Measurements from ENCODE around the gene TEX264.

The TEX264 gene

GRCh38 chr3:51671734-51672475 lies 853 bp downstream of the TEX264 start (continued):
- TF ChIP-seq CREB5 (CRISPR knock-in tag; IDR thresholded peaks at IDR 0.05; ENCODE audit: low read depth) (no peak), ARNTL (CRISPR knock-in tag; IDR thresholded peaks at IDR 0.05; ENCODE audit: borderline replicate concordance, low read depth) (no peak), PPARA (CRISPR knock-in tag; IDR thresholded peaks at IDR 0.05; ENCODE audit: borderline replicate concordance) (no peak), PATZ1 (CRISPR knock-in tag; IDR thresholded peaks at IDR 0.05; ENCODE audit: borderline replicate concordance) (no peak), OSR1 (CRISPR knock-in tag; IDR thresholded peaks at IDR 0.05) (no peak), ZFP3 (CRISPR knock-in tag; IDR thresholded peaks at IDR 0.05) (no peak), ZFP30 (CRISPR knock-in tag; IDR thresholded peaks at IDR 0.05) (no peak), CSDC2 (CRISPR knock-in tag; IDR thresholded peaks at IDR 0.05) (no peak)

GRCh38 chr3:51673181-51673801 lies 2.2 kb downstream of the TEX264 start:
- no peak for ATAC-seq
- no peak for TF ChIP-seq CSDC2 (CRISPR knock-in tag; IDR thresholded peaks at IDR 0.05)
- TF ChIP-seq OSR1 (CRISPR knock-in tag; IDR thresholded peaks at IDR 0.05), result no peak
- TF ChIP-seq TOX (CRISPR knock-in tag; IDR thresholded peaks at IDR 0.05; ENCODE audit: borderline replicate concordance), result no peak
- TF ChIP-seq PPARA (CRISPR knock-in tag; IDR thresholded peaks at IDR 0.05; ENCODE audit: borderline replicate concordance), result no peak
- TF ChIP-seq GLIS3 (CRISPR knock-in tag; IDR thresholded peaks at IDR 0.05), result no peak

GRCh38 chr3:51673802-51674654 lies 3.0 kb downstream of the TEX264 start:
- ATAC-seq, result no peak
- TF ChIP-seq ARNTL (CRISPR knock-in tag; IDR thresholded peaks at IDR 0.05; ENCODE audit: borderline replicate concordance, low read depth), result no peak
- no peak for TF ChIP-seq RARB (CRISPR knock-in tag; IDR thresholded peaks at IDR 0.05)
- TF ChIP-seq ZFP30 (CRISPR knock-in tag; IDR thresholded peaks at IDR 0.05), result no peak
- peak; percentile 91 for TF ChIP-seq ZNF70 (CRISPR knock-in tag; IDR thresholded peaks at IDR 0.05)
- no peak for TF ChIP-seq CSRNP3 (CRISPR knock-in tag; IDR thresholded peaks at IDR 0.05)

DNA sequence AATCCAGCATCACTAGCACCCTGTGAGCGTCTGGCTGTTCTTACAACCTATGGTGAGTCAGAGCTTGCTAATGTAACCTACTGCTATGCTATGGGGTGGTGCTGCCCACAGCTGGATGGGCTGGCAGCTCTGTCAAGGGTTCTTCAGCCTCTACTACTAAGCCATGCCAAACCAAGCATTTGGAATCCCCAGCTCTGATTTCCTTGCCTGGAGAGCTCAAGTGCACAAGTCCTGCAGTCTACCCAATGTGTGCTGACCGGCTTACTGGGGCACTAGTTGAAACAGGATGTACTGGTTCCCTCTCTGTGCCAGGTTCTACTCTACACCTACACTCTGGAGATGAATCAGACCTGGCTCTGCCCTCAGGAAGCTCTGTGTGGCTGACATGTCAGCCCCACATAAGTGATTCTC lies 4.2 kb downstream of the TEX264 start:
- TF ChIP-seq ARNTL (CRISPR knock-in tag; IDR thresholded peaks at IDR 0.05; ENCODE audit: borderline replicate concordance, low read depth) (no peak), ZC3H10 (CRISPR knock-in tag; IDR thresholded peaks at IDR 0.05) (no peak), RARB (CRISPR knock-in tag; IDR thresholded peaks at IDR 0.05) (no peak), SNAI2 (CRISPR knock-in tag; IDR thresholded peaks at IDR 0.05) (no peak), TSHZ2 (CRISPR knock-in tag; IDR thresholded peaks at IDR 0.05) (no peak), ESRRG (CRISPR knock-in tag; IDR thresholded peaks at IDR 0.05) (no peak), TOX (CRISPR knock-in tag; IDR thresholded peaks at IDR 0.05; ENCODE audit: borderline replicate concordance) (no peak), ZFP30 (CRISPR knock-in tag; IDR thresholded peaks at IDR 0.05) (no peak), CREB5 (CRISPR knock-in tag; IDR thresholded peaks at IDR 0.05; ENCODE audit: low read depth) (no peak), ZNF70 (CRISPR knock-in tag; IDR thresholded peaks at IDR 0.05) (no peak), BACH2 (CRISPR knock-in tag; IDR thresholded peaks at IDR 0.05; ENCODE audit: borderline replicate concordance) (no peak), ISL1 (CRISPR knock-in tag; IDR thresholded peaks at IDR 0.05) (no peak), ZNF8 (CRISPR knock-in tag; IDR thresholded peaks at IDR 0.05) (no peak)
- ATAC-seq, result no peak

Measured in SK-N-SH treated with all-trans-retinoic acid at 6 μM for 48 hours (cell line).